ENCODE measurements around the gene HIPK2.

HIPK2 gene

GRCh38 chr7:139542308-139543151, 235.3 kb downstream of the HIPK2 start:
- H3K4me3 ChIP-seq (IDR thresholded peaks at IDR 0.05; ENCODE audit: insufficient read depth, low read depth, low read length) = no peak overlapping the region
- H3K4me2 ChIP-seq = no peak overlapping the region
- no peak overlapping the region for H3K9ac ChIP-seq

GRCh38 chr7:139541600-139542307, 236.0 kb downstream of the HIPK2 start:
- H3K4me3 ChIP-seq (IDR thresholded peaks at IDR 0.05; ENCODE audit: insufficient read depth, low read depth, low read length) = no peak overlapping the region
- no peaks in the 10 kb centered on the region for H3K4me1 ChIP-seq (ENCODE audit: low read depth, poor library complexity, severe bottlenecking)
- no peaks in the 10 kb centered on the region for H3K79me2 ChIP-seq (ENCODE audit: insufficient read depth, low read depth)
- H2AFZ ChIP-seq (ENCODE audit: low read depth) = no peak overlapping the region
- no peak overlapping the region for H3K9ac ChIP-seq
- H3K36me3 ChIP-seq (ENCODE audit: insufficient read depth) = no peaks in the 10 kb centered on the region
- H3K27ac ChIP-seq = no peak overlapping the region
- no peak for TF ChIP-seq CTCF (conservative IDR thresholded peaks at IDR 0.05; ENCODE audit: low read depth, low read length)
- no peaks in the 10 kb centered on the region for H4K20me1 ChIP-seq (ENCODE audit: insufficient read depth)
- no peaks in the 10 kb centered on the region for H3K27me3 ChIP-seq (ENCODE audit: insufficient read depth, low read depth)
- H3K4me2 ChIP-seq = no peak overlapping the region

More at GRCh38 chr7:139542308-139543151, 235.3 kb downstream of the HIPK2 start:
- Histone ChIP-seq H3K27me3 (ENCODE audit: insufficient read depth, low read depth) (no peaks in the 10 kb centered on the region), H3K79me2 (ENCODE audit: insufficient read depth, low read depth) (no peaks in the 10 kb centered on the region), H3K27ac (no peak overlapping the region), H3K36me3 (ENCODE audit: insufficient read depth) (no peaks in the 10 kb centered on the region), H2AFZ (ENCODE audit: low read depth) (no peak overlapping the region), H3K4me1 (ENCODE audit: low read depth, poor library complexity, severe bottlenecking) (no peaks in the 10 kb centered on the region), H4K20me1 (ENCODE audit: insufficient read depth) (no peaks in the 10 kb centered on the region)
- TF ChIP-seq CTCF (conservative IDR thresholded peaks at IDR 0.05; ENCODE audit: low read depth, low read length) = no peak

DNA sequence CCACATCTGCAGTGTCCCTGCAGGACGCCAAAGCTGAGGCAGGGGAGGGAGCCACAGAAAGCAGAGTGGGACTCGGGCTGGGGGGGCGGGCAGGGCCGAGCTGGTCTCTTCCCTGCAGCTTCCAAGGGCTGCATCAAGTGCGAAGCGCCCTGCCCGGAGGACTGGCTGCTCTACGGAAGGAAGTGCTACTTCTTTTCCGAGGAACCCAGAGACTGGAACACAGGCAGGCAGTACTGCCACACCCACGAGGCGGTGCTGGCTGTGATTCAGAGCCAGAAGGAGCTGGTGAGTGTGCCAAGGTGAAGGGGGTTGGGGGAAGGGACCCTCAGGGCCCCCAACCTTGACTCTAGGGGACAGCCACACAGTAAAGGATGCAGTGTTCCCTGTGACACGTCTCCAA, 237.6 kb downstream of the HIPK2 start:
- no peak overlapping the region for H2AFZ ChIP-seq (ENCODE audit: low read depth)
- no peaks in the 10 kb centered on the region for H3K36me3 ChIP-seq (ENCODE audit: insufficient read depth)
- no peak overlapping the region for H3K4me3 ChIP-seq (IDR thresholded peaks at IDR 0.05; ENCODE audit: insufficient read depth, low read depth, low read length)
- no peaks in the 10 kb centered on the region for H3K4me1 ChIP-seq (ENCODE audit: low read depth, poor library complexity, severe bottlenecking)
- no peaks in the 10 kb centered on the region for H3K27me3 ChIP-seq (ENCODE audit: insufficient read depth, low read depth)
- H3K9ac ChIP-seq = no peak overlapping the region
- no peak for TF ChIP-seq CTCF (conservative IDR thresholded peaks at IDR 0.05; ENCODE audit: low read depth, low read length)
- H3K4me2 ChIP-seq = no peak overlapping the region
- H3K79me2 ChIP-seq (ENCODE audit: insufficient read depth, low read depth) = no peaks in the 10 kb centered on the region
- H4K20me1 ChIP-seq (ENCODE audit: insufficient read depth) = no peaks in the 10 kb centered on the region
- H3K27ac ChIP-seq = no peak overlapping the region

DNA sequence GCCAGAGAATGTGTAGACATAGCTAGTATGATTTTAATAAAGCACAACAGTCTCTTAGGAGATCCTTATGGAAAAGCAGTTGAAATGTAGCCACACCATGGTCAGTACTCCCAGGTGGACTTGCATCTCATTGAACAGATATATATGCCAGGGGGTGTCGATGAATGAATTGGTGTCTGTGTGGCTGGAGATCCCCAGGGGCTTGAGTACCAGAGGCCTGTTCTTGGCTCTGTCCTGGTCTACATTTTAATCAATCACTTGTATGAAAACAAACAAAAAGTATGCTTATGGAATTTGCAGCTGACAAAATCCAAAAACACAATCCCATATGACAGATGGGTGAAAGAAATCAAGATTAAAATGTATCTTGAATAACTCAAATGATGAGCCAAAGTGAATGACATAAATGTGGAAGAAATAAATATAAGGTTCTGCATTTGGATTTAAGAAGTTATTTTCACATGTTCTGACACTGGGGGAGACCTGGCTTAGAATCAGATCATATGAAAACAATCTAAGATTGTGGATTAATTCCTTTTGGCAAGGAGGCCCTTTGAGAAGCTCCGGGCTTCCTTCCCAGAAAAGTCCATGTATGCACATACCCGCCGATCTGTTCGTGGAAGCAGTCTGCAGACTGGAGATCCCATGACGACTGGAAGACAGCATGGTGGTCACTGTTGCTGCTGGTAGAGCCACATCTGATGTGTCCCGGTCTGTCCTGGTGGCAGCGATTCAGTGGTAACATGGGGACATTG, 238.7 kb downstream of the HIPK2 start:
- no peaks in the 10 kb centered on the region for H3K4me1 ChIP-seq (ENCODE audit: low read depth, poor library complexity, severe bottlenecking)
- no peaks in the 10 kb centered on the region for H3K79me2 ChIP-seq (ENCODE audit: insufficient read depth, low read depth)
- H3K9ac ChIP-seq = no peak overlapping the region
- no peaks in the 10 kb centered on the region for H4K20me1 ChIP-seq (ENCODE audit: insufficient read depth)
- TF ChIP-seq CTCF (conservative IDR thresholded peaks at IDR 0.05; ENCODE audit: low read depth, low read length) = no peak
- no peak overlapping the region for H2AFZ ChIP-seq (ENCODE audit: low read depth)
- no peak overlapping the region for H3K27ac ChIP-seq
- H3K36me3 ChIP-seq (ENCODE audit: insufficient read depth) = no peaks in the 10 kb centered on the region
- no peaks in the 10 kb centered on the region for H3K27me3 ChIP-seq (ENCODE audit: insufficient read depth, low read depth)
- H3K4me3 ChIP-seq (IDR thresholded peaks at IDR 0.05; ENCODE audit: insufficient read depth, low read depth, low read length) = no peak overlapping the region
- H3K4me2 ChIP-seq = no peak overlapping the region

All from KMS-11 (cell line).